ENCODE results near the gene SGCD. TPM values are rescaled to one million over a fixed set of nuclear protein-coding genes. Genes with fewer than 3 reads are reported as not detected.

The SGCD gene
- total RNA-seq, 2 experiments from 2014 or later, result not detected

DNA sequence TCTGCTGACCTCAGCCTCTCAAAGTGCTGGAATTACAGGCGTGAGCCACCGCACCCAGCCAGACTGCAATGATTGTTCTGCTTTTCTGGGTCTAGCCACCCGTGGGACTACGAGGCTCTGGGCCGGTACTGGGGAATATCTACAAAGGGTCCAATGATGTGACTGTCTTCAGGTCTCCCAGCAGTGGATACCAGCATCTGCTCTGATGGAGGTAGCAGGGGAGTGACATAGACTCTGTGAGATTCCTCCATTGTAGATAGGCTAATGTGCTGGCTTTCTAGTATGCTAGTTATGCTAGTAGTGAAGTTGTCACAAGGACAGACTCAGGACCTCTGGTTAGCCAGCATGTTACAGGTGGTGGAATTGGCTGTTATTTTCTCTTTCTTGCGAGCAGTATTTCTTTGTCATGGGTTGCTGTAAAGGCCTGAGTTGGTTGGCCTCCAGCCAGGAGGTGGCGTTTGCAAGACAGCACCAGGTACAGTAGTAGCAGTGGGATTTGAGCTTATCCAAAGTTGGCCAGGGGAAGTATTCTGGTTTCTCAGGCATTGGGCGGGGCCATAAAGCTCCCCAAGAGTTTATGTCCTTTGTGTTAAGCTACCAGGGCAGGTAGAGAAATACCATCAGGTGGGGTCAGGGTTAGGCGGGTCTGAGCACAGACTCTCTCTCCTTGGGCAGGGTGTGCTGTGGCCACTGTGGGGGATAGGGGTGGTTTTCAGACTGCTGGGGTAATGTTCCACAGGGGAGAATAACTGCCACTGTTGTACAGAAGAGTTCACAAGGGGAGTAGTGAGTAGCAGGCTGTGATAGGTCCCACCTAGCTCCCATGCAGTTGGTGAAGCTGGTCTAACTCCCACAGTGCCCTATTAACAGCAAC, 105.2 kb downstream of the SGCD start:
- no peaks in the 10 kb centered on the region for H3K36me3 ChIP-seq (ENCODE audit: insufficient read depth, low read length)
- no peak overlapping the region for H3K4me3 ChIP-seq (ENCODE audit: low read length)
- no peaks in the 10 kb centered on the region for H3K9me3 ChIP-seq (ENCODE audit: control insufficient read depth in 1 of 2, insufficient read depth in 1 of 2, low read length in 2 of 2)
- Mint-ChIP-seq H3K36me3 (ENCODE audit: low read depth) (no peaks in the 10 kb centered on the region), H3K4me1 (ENCODE audit: low read depth) (no peaks in the 10 kb centered on the region), H3K9me3 (no peaks in the 10 kb centered on the region), H3K27ac (no peak overlapping the region), H3K27me3 (peaks cover 44% of the 10 kb centered on the region), H3K4me3 (no peak overlapping the region)
- ChIA-PET POLR2A (no interaction called here), CTCF (no interaction called here)
- no peak overlapping the region for H3K27ac ChIP-seq (ENCODE audit: low read depth in 1 of 2, low read length in 2 of 2)
- TF ChIP-seq, protein P1, sequence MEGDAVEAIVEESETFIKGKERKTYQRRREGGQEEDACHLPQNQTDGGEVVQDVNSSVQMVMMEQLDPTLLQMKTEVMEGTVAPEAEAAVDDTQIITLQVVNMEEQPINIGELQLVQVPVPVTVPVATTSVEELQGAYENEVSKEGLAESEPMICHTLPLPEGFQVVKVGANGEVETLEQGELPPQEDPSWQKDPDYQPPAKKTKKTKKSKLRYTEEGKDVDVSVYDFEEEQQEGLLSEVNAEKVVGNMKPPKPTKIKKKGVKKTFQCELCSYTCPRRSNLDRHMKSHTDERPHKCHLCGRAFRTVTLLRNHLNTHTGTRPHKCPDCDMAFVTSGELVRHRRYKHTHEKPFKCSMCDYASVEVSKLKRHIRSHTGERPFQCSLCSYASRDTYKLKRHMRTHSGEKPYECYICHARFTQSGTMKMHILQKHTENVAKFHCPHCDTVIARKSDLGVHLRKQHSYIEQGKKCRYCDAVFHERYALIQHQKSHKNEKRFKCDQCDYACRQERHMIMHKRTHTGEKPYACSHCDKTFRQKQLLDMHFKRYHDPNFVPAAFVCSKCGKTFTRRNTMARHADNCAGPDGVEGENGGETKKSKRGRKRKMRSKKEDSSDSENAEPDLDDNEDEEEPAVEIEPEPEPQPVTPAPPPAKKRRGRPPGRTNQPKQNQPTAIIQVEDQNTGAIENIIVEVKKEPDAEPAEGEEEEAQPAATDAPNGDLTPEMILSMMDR (IDR thresholded peaks at IDR 0.05), result no peak
- ATAC-seq (ENCODE audit: poor library complexity) (no peak), DNase-seq (no peak)
- peaks cover 0 to 10% of the 10 kb centered on the region in 2 experiments for H3K27me3 ChIP-seq (ENCODE audit: control insufficient read depth in 1 of 2, insufficient read depth in 2 of 2, low read length in 2 of 2)
- H3K4me1 ChIP-seq (ENCODE audit: insufficient read depth, low read length), result no peaks in the 10 kb centered on the region
- intact Hi-C loops (cut with DNase I, micrococcal nuclease), result no loop called here

DNA sequence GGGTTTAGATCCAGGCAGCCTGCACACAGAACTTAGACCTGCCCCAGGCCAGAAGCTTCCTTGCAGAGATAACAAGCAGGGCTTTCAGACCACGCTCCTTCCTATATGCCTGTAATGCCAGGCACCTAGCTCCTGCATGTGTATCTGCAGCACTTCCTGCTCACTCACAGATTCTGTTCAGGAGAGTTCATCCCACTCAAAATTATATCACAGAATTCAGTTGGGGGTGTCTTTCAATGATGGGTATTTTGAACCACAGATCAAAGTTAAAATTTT, 105.8 kb downstream of the SGCD start:
- no peaks in the 10 kb centered on the region for H3K36me3 Mint-ChIP-seq (ENCODE audit: low read depth)
- ChIA-PET CTCF (no interaction called here), POLR2A (no interaction called here)
- Histone ChIP-seq H3K36me3 (ENCODE audit: insufficient read depth, low read length) (no peaks in the 10 kb centered on the region), H3K27ac (ENCODE audit: low read depth in 1 of 2, low read length in 2 of 2) (no peak overlapping the region), H3K9me3 (ENCODE audit: control insufficient read depth in 1 of 2, insufficient read depth in 1 of 2, low read length in 2 of 2) (no peaks in the 10 kb centered on the region), H3K4me3 (ENCODE audit: low read length) (no peak overlapping the region), H3K27me3 (ENCODE audit: control insufficient read depth in 1 of 2, insufficient read depth in 2 of 2, low read length in 2 of 2) (peaks cover 0 to 10% of the 10 kb centered on the region in 2 experiments), H3K4me1 (ENCODE audit: insufficient read depth, low read length) (no peaks in the 10 kb centered on the region)
- H3K27ac Mint-ChIP-seq, result no peak overlapping the region
- H3K27me3 Mint-ChIP-seq, result peaks cover 40% of the 10 kb centered on the region
- no peaks in the 10 kb centered on the region for H3K4me1 Mint-ChIP-seq (ENCODE audit: low read depth)
- no peak for ATAC-seq (ENCODE audit: poor library complexity)
- intact Hi-C loops (cut with DNase I, micrococcal nuclease), result no loop called here
- H3K4me3 Mint-ChIP-seq, result no peak overlapping the region
- DNase-seq, result no peak
- TF ChIP-seq, protein P1 (IDR thresholded peaks at IDR 0.05), result no peak
- no peaks in the 10 kb centered on the region for H3K9me3 Mint-ChIP-seq

DNA sequence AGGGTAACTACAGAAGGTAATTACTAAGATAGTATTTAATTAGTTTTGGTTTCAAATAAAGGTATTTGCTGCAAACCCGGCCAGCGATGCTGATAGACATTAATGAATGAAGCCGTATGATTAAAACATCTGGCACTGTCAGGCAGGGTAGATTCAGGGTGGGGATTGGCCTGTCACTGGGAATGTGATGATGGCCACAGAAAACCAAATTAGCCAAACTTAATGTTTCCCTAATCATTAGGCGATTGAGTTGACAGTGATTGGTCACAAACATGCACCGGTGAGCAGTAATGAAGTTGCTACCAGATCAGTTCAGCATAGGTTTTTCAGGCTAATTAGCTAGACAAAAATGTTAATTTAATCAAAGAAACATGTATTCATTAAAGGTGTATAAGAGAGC, 107.5 kb downstream of the SGCD start:
- Histone ChIP-seq H3K4me3 (ENCODE audit: low read length) (no peak overlapping the region), H3K4me1 (ENCODE audit: insufficient read depth, low read length) (no peaks in the 10 kb centered on the region), H3K9me3 (ENCODE audit: control insufficient read depth in 1 of 2, insufficient read depth in 1 of 2, low read length in 2 of 2) (no peaks in the 10 kb centered on the region), H3K27ac (ENCODE audit: low read depth in 1 of 2, low read length in 2 of 2) (no peak overlapping the region), H3K27me3 (ENCODE audit: control insufficient read depth in 1 of 2, insufficient read depth in 2 of 2, low read length in 2 of 2) (peaks cover 0 to 10% of the 10 kb centered on the region in 2 experiments), H3K36me3 (ENCODE audit: insufficient read depth, low read length) (no peaks in the 10 kb centered on the region)
- Mint-ChIP-seq H3K36me3 (ENCODE audit: low read depth) (no peaks in the 10 kb centered on the region), H3K9me3 (no peaks in the 10 kb centered on the region), H3K4me1 (ENCODE audit: low read depth) (no peaks in the 10 kb centered on the region), H3K27me3 (peaks cover 39% of the 10 kb centered on the region), H3K27ac (no peak overlapping the region), H3K4me3 (no peak overlapping the region)
- TF ChIP-seq, protein P1 (IDR thresholded peaks at IDR 0.05), result no peak
- ChIA-PET POLR2A (no interaction called here), CTCF (no interaction called here)
- intact Hi-C loops (cut with DNase I, micrococcal nuclease), result no loop called here
- ATAC-seq (ENCODE audit: poor library complexity) (no peak), DNase-seq (no peak)

All from CD4-positive, alpha-beta T cell (primary cell).